Fibroblast of the conjunctiva (primary cell): Measurements from ENCODE around the gene CCDC92B.
"Not testable (repeated sequence)": the region's sequence is repeated elsewhere in the genome, so short reads cannot be mapped to it uniquely, and the experiment has no call there.

ENCODE experiments used
- DNase-seq: peaks from one replicate; pipeline ENCODE4 v3.0.0-alpha.2; 2010; ENCODE audit warnings: low read depth

The CCDC92B gene

GRCh38 chr17:2703606-2704005 is 45.8 kb downstream of the CCDC92B start:
- DNase-seq, result no peak

DNA sequence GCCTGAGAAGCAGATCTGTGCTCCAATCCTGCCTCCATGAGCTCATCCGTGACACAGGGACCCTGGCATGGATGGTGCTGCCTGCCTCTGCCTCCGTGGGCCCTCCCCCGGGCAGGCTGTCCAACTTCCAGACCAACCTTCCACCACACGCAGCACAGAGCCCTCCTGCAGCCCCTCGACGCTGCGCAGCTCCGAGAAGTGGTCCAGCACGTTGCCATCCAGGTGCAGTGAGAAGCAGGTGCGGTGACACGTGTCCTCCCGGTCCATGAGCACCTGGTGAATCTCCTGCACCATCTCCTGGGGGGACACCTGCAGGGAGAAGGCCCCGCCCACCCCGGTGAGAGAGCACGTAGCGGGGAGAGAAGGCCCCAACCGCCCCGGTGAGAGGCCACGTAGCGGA is 46.3 kb downstream of the CCDC92B start:
- no peak for DNase-seq

DNA sequence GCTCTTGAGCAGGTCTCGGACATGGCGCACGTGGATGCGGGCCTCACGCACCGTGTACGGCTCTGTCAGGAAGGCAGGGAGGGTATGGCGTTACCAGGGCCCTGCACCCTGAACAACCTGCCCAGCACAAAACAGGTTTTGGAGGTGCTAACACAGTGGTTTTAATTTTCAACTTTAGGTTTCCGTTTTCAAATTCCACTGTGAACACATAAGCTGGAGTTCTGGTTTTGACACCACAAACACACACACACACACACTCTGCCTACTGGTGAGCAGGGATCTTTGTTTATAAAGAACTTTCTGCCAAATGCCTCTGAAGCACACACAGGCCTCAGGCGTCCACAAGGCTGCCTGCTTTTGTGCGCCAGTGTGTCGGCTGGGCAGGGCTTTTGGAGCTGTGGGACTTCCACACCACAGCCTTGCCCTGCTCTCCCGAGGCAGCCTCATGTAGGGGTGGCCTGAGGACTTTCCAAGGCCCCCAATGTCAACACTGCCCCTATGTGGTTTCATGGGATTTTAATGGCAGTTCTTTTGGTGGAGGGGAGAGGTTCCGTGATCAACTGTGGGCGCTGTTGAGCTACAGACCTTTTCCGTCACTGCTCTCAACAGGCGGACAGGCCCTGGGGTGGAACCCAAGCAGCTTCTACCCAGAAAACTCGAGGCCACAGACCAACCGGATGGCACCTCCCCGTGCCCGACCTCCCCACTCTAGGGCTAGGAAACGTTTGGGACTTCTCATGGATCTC is 47.3 kb downstream of the CCDC92B start:
- no peak for DNase-seq

DNA sequence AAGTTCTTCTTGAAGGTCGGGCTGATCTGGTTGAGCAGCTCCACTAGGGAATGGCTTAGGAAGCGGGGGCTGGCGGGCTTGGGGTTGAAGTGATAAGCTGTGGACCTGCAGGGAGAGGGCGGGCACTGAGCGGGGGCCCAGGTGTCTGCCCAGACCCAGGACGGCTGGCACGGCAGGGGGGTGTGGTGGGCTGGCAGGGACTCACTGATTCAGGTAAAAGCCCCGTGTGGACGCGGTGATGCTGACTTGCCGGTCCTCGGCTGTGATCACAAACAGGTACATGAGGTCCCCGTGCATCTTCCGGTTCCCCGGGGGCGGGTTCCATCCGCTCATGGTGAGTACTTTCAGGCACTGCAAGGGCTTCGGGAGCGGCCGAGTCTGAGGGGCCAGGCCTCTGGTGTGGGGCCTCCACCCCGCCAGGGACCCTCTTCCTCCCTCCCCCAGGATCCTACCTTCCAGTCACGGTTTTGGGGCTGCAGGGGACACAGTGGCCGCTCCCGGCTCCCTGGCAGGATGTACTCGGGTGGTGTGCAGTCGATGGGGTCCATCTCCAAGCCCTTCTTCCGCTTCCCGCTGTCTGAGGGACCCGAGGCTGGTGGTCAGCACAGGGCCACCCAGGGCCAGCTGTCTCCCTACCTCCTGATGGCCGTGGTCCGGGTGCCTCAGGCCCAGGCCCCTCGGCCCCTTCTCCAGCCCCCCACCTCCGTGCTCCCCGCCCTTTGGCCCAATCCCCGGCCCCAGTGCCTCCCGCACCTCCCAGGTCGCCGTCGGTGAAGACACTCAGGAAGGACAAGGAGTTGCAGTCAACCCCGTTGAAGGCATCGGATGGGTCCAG is 48.1 kb downstream of the CCDC92B start:
- no peak for DNase-seq

DNA sequence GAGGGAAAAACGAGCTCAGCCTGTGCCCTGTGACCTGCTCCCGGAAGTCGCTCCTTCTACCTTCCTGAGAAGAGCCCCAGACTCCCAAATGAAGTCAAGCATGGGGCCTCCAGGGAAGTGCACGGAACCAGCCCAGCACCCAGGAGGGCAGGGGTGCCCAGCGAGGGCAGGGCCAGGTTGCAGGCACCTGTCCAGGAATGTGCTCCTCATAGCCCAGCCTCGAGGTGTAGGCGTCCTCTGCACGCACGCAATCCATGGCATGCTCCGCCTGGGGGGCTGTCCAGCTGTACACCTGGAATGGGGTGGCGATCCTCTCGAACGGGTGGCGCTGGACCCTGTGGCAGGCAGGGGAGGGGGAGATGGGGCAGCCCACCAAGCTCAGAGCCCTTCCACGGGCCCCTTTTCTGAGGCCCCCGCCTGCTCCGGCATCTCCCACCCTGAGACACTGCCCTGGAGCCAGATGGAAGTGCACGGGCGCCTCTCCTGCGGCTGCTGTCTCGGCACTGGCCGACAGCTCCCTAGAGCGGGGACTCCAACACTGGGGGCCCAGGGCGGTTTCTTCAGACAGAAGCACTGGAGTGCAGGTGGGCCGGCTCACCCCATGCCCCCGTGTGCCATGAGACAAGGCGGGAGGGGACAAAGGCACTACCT is 48.8 kb downstream of the CCDC92B start:
- DNase-seq, result no peak

- DNase-seq, result no peak
These were observed 49.4 kb downstream of the CCDC92B start for GRCh38 chr17:2700030-2700490.

GRCh38 chr17:2699216-2699805 is 50.1 kb downstream of the CCDC92B start:
- not testable (repeated sequence) for DNase-seq

DNA sequence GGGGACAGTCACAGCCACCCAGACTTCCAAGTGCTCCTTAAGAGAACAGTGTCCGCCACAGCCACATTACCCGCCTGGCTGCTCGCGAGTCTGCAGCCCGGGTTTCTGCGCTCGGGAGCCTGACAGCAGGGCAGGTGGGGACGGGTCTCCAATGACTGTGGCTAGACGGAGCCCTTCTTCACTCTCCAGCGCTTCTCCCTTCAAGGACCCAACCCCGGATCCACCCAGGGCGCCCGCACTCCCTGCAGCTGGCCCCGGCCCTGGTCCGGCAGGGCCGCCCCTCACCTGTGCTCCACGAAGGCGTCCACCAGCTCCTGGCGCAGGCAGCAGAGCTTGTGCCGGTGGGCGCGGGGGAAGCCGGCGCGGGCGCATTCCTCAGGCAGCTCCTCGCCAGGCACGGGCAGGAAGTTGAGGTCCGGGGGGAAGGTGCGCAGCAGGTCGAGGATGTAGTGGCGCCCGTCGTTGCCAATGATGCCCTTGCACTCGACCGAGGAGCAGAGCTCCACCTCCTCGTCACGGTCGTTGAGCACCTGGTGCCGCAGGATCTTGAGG is 51.8 kb downstream of the CCDC92B start:
- DNase-seq, result no peak

DNA sequence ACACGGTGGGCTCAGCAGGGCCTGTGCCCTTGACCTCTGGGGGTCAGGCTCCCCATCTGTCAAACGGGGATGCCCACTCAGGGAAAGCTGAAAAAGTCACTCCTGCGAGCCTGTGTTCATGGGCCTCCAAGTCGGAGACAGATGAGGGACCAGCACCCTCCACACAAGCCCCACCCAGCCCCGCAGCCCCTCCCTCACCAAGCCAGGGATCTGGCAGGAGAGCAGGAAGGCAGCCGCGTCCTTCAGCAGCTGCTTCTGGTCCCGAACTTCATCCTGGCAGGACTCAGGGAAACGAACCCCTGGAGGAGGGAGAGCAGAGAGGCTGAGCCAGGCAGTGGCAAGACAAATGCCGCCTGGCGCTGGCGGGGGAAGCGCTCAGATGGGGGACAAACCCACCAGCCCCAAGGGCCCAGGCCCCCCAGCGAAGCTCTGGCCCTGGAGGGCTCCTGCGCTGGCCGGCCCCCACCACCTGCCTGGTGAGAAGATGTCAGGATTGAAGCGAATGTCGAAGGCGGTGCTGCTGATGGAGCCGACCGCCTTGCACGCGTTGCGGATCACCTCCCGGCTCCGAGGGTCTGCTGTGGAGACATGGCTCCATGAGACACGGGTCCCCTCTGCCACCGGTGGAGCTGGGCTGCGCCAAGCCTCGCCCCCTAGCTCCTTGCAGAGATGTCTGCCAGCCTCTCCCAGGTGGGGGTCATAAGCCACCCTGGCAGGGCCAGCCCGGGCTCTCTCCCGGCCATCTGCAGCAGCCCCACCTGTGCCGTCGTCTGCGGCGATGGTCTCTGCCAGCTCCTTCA is 53.3 kb downstream of the CCDC92B start:
- DNase-seq, result no peak

- no peak for DNase-seq
These were observed 54.0 kb downstream of the CCDC92B start for GRCh38 chr17:2695243-2695960.

GRCh38 chr17:2694381-2695242 is 54.8 kb downstream of the CCDC92B start:
- no peak for DNase-seq

DNA sequence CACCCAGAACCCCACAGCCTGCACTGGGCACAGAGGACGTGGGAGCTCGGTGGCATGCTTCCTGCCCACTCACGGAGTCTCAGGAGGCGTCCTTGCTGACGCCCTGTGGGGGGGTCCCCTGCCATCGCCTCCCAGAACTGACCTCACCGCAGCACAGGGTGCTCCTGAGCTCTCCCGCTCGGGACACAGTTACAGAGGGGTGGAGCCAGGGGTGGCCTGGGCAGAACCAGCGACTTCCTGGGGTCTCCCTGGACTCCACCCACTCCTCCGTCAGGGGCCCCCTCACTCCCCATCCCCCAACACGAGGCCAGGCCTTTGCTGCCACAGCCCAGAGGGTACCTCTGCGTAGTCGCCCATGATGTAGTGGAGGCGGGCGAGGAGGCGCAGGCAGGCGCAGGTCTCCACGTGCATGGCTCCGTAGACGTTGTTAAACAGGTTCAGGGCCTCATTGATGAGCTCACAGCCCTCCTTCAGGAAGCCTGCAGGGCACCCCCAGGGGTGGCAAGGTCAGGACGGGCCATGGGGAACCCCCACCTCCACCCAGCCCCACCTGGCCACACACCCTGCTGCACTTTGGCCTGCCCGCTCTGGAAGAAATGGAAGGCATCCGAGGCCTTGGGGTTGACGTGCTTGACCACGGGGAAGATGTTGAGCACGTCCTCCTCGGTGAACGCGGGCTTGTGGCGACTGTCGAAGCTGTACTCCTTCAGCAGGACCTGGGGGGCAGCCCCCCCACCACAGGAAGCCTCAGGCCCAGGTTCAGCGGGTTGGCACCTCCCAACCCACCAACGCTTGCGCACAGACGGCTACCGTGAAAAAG is 55.7 kb downstream of the CCDC92B start:
- DNase-seq, result no peak

- DNase-seq, result no peak
These were observed 56.7 kb downstream of the CCDC92B start for GRCh38 chr17:2692781-2693135.

DNA sequence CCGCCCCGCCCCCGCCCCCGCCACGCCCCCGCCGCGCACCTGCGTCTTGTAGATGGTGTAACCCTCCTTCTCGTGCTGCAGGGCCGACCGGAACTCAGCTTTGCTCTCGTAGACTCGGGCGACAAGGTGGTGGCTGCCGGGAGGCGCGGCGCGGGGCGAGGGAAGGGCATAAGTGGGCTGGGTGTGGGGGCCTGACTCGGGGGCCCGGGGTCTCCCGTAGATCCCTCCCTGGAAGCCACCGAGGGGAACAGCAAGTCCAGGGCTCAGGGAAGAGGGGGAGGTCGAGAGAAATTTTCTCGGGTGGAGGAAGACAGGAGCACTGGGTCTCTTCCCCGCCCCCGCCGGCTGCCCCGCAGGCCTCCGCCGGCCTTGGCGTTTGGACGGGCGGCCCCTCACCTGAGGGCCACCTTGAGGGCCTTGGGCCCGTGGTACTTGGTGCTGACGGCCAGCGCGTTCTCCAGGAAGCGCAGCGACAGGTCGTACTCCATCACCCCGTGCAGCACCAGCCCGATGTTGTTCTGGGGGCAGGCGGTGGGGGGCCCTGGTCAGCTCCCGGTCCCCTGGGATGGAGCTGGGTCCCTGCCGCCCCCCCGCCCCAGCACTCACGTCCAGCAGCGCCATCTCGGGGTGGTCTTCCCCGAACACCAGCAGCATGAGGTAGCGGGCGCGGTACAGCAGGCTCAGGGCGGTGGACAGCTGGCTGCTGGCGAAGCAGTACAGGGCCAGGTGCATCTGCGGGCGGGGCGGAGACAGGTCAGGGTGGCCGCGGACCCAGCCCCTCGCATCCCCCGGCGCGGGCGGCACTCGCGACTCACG is 57.3 kb downstream of the CCDC92B start:
- no peak for DNase-seq

DNA sequence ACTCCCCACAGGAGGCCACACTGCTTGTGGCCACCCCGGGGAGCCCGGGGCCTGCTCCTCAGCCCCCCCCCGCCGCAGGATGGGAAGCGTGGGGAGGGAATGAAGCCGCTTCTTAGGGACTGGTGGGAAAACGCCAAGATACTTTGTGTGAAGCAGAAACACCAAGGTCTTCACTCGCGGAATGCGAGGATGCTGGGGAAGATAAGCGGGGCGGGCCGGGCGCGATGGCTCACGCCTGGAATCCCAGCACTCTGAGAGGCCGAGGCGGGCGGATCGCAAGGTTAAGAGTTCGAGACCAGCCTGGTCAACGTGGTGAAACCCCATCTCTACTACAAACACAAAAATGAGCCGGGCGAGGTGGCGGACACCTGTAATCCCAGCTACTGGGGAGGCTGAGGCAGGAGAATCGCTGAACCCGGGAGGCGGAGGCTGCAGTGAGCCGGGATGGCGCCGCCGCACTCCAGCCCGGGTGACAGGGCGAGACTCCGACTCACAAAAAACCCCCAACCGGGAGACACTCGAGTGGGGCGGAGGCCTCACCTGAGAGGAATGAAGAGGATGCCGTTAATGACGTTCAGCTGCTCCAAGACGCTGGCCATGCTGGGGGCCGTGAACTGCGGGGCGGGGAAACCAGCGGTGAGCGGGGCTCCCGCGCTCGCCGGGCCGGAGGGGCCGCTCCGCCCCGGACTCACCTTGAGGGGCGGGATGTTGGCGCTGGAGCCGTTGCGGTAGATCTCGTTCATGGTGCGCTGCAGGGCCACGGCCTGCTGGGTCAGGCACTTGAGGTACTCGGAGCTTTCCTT is 58.2 kb downstream of the CCDC92B start:
- DNase-seq, result no peak

GRCh38 chr17:2690165-2691068 is 59.0 kb downstream of the CCDC92B start:
- DNase-seq, result no peak
